HEK293 (cell line): Measurements from ENCODE around the gene AGAP3.

Source experiments
- CTCF ChIA-PET: fragments of 350-600 bp; formaldehyde crosslinking; extraction: SDS; loops from one replicate; lab custom pipeline; 2021; ENCODE audit warnings: antibody characterized with exemption; lab: Yijun Ruan, JAX
- POLR2A ChIA-PET: fragments of 300-600 bp; formaldehyde crosslinking; extraction: SDS; loops from one replicate; lab custom pipeline; 2020; ENCODE audit warnings: antibody characterized with exemption, inconsistent platforms; lab: Yijun Ruan, JAX
- H3K27ac ChIP-seq: fragments of 200-500 bp; sonication (Bioruptor generic); 2 replicates; pipeline ENCODE4 v1.5.1; 2014; ENCODE audit warnings: low read depth, low read length, control low read depth, inconsistent platforms; ENCODE audit errors: extremely low read depth
- H3K36me3 ChIP-seq, 2 experiments: fragments of 200-500 bp in 1 of 2; sonication (Bioruptor generic) in 1 of 2; 1 replicate in 1 of 2; 2 replicates in 1 of 2; pipeline ENCODE4 v1.5.1; 2014 to 2017; ENCODE audit warnings: inconsistent platforms in 2 of 2, low read length in 2 of 2; ENCODE audit not compliant: control insufficient read depth in 2 of 2, insufficient read depth in 1 of 2
- H3K4me1 ChIP-seq: fragments of 200-500 bp; sonication (Bioruptor generic); 2 replicates; pipeline ENCODE4 v1.5.1; 2014; ENCODE audit warnings: mild to moderate bottlenecking, low read length, inconsistent platforms; ENCODE audit not compliant: control insufficient read depth, insufficient read depth
- H3K4me3 ChIP-seq: 2 replicates; pipeline ENCODE4 v1.5.1; 2011; ENCODE audit warnings: low read depth, mild to moderate bottlenecking, control low read depth, low read length, moderate library complexity
- H3K9me3 ChIP-seq: fragments of 200-500 bp; sonication (Bioruptor generic); 2 replicates; pipeline ENCODE4 v1.5.1; 2014; ENCODE audit warnings: low read depth, low read length, inconsistent platforms; ENCODE audit not compliant: control insufficient read depth, insufficient read depth
- ATF2 ChIP-seq: fragments of 450-650 bp; formaldehyde crosslinking; IDR thresholded peaks from 2 replicates; pipeline ENCODE4 v1.5.1; 2016; ENCODE audit warnings: missing biosample characterization, missing genetic modification characterization, low read depth
- EGR2 ChIP-seq: fragments of 450-650 bp; formaldehyde crosslinking; IDR thresholded peaks from 2 replicates; pipeline ENCODE4 v1.5.1; 2016; ENCODE audit warnings: low read depth, missing biosample characterization, missing genetic modification characterization
- FEZF1 ChIP-seq: fragments of 450-650 bp; formaldehyde crosslinking; IDR thresholded peaks from 2 replicates; pipeline ENCODE4 v1.5.1; 2016; ENCODE audit warnings: missing biosample characterization, missing genetic modification characterization
- GLIS2 ChIP-seq: fragments of 450-650 bp; formaldehyde crosslinking; IDR thresholded peaks from 2 replicates; pipeline ENCODE4 v1.5.1; 2016; ENCODE audit warnings: missing biosample characterization, missing genetic modification characterization
- KLF1 ChIP-seq: fragments of 450-650 bp; formaldehyde crosslinking; IDR thresholded peaks from 2 replicates; pipeline ENCODE4 v1.5.1; 2016; ENCODE audit warnings: missing biosample characterization, missing genetic modification characterization
- KLF9 ChIP-seq: fragments of 450-650 bp; formaldehyde crosslinking; IDR thresholded peaks from 2 replicates; pipeline ENCODE4 v1.5.1; 2016; ENCODE audit warnings: missing biosample characterization, missing genetic modification characterization, low read depth
- MEIS1 ChIP-seq: sonication (generic); formaldehyde crosslinking; IDR thresholded peaks from 2 replicates; pipeline ENCODE4 v1.8.1; 2022; ENCODE audit warnings: missing genetic modification reagents, mild to moderate bottlenecking, borderline replicate concordance
- REPIN1 ChIP-seq: fragments of 450-650 bp; formaldehyde crosslinking; IDR thresholded peaks from 2 replicates; pipeline ENCODE4 v1.5.1; 2017; ENCODE audit warnings: missing biosample characterization, missing genetic modification characterization, low read depth
- SCRT2 ChIP-seq: fragments of 450-650 bp; formaldehyde crosslinking; IDR thresholded peaks from 2 replicates; pipeline ENCODE4 v1.5.1; 2016; ENCODE audit warnings: missing biosample characterization, missing genetic modification characterization
- ZBTB48 ChIP-seq: fragments of 450-650 bp; formaldehyde crosslinking; IDR thresholded peaks from 2 replicates; pipeline ENCODE4 v1.5.1; 2016; ENCODE audit warnings: missing biosample characterization, missing genetic modification characterization
- ZFP69B ChIP-seq: fragments of 450-650 bp; formaldehyde crosslinking; IDR thresholded peaks from 2 replicates; pipeline ENCODE4 v1.5.1; 2016; ENCODE audit warnings: missing biosample characterization, missing genetic modification characterization
- ZNF140 ChIP-seq: fragments of 450-650 bp; formaldehyde crosslinking; IDR thresholded peaks from 2 replicates; pipeline ENCODE4 v1.5.1; 2016; ENCODE audit warnings: missing biosample characterization, missing genetic modification characterization
- ZNF174 ChIP-seq: fragments of 450-650 bp; formaldehyde crosslinking; IDR thresholded peaks from 2 replicates; pipeline ENCODE4 v1.5.0; 2017; ENCODE audit warnings: missing biosample characterization, mild to moderate bottlenecking, missing genetic modification characterization
- ZNF2 ChIP-seq: fragments of 450-650 bp; formaldehyde crosslinking; IDR thresholded peaks from 2 replicates; pipeline ENCODE4 v1.5.1; 2016; ENCODE audit warnings: missing biosample characterization, missing genetic modification characterization
- ZNF214 ChIP-seq: fragments of 450-650 bp; formaldehyde crosslinking; IDR thresholded peaks from 2 replicates; pipeline ENCODE4 v1.5.1; 2017; ENCODE audit warnings: missing biosample characterization, mild to moderate bottlenecking, missing genetic modification characterization, borderline replicate concordance
- ZNF266 ChIP-seq: fragments of 450-650 bp; formaldehyde crosslinking; IDR thresholded peaks from 2 replicates; pipeline ENCODE4 v1.5.1; 2016; ENCODE audit warnings: missing biosample characterization, missing genetic modification characterization, low read depth
- ZNF274 ChIP-seq, 2 experiments: fragments of 200-500 bp in 1 of 2; fragments of 450-650 bp in 1 of 2; sonication (Bioruptor generic) in 1 of 2; formaldehyde crosslinking in 1 of 2; IDR thresholded peaks; 2 replicates each; pipeline versions ENCODE4 v1.5.1 to v1.6.1; 2014 to 2016; ENCODE audit warnings: borderline replicate concordance in 1 of 2, inconsistent platforms in 1 of 2, low read length in 1 of 2, missing biosample characterization in 1 of 2, missing genetic modification characterization in 1 of 2
- ZNF302 ChIP-seq: fragments of 450-650 bp; formaldehyde crosslinking; IDR thresholded peaks from 2 replicates; pipeline ENCODE4 v1.5.1; 2016; ENCODE audit warnings: missing biosample characterization, missing genetic modification characterization, low read depth
- ZNF350 ChIP-seq: fragments of 450-650 bp; formaldehyde crosslinking; IDR thresholded peaks from 2 replicates; pipeline ENCODE4 v1.5.0; 2017; ENCODE audit warnings: missing biosample characterization, mild to moderate bottlenecking, missing genetic modification characterization
- ZNF555 ChIP-seq: fragments of 450-650 bp; formaldehyde crosslinking; conservative IDR thresholded peaks from 2 replicates; pipeline ENCODE4 v1.5.1; 2017; ENCODE audit warnings: missing biosample characterization, mild to moderate bottlenecking, missing genetic modification characterization, inconsistent platforms
- ZNF600 ChIP-seq: fragments of 450-650 bp; formaldehyde crosslinking; IDR thresholded peaks from 2 replicates; pipeline ENCODE4 v1.5.1; 2016; ENCODE audit warnings: missing biosample characterization, missing genetic modification characterization
- ZNF639 ChIP-seq: fragments of 450-650 bp; formaldehyde crosslinking; IDR thresholded peaks from 2 replicates; pipeline ENCODE4 v1.5.1; 2016; ENCODE audit warnings: missing biosample characterization, missing genetic modification characterization
- ZNF660 ChIP-seq: fragments of 450-650 bp; IDR thresholded peaks from 2 replicates; pipeline ENCODE4 v1.5.1; 2018; ENCODE audit warnings: missing biosample characterization, mild to moderate bottlenecking, missing genetic modification characterization
- ZNF785 ChIP-seq: fragments of 450-650 bp; formaldehyde crosslinking; IDR thresholded peaks from 2 replicates; pipeline ENCODE4 v1.5.1; 2016; ENCODE audit warnings: missing biosample characterization, missing genetic modification characterization
- ZNF791 ChIP-seq: fragments of 450-650 bp; formaldehyde crosslinking; IDR thresholded peaks from 2 replicates; pipeline ENCODE4 v1.5.1; 2016; ENCODE audit warnings: missing biosample characterization, missing genetic modification characterization
- ZNF792 ChIP-seq: fragments of 450-650 bp; formaldehyde crosslinking; IDR thresholded peaks from 2 replicates; pipeline ENCODE4 v1.5.1; 2016; ENCODE audit warnings: missing biosample characterization, missing genetic modification characterization
- ZNF830 ChIP-seq: fragments of 450-650 bp; IDR thresholded peaks from 2 replicates; pipeline ENCODE4 v1.5.0; 2018; ENCODE audit warnings: missing biosample characterization, missing genetic modification characterization, low read depth, mild to moderate bottlenecking, moderate library complexity
- ZSCAN23 ChIP-seq: fragments of 450-650 bp; formaldehyde crosslinking; IDR thresholded peaks from 2 replicates; pipeline ENCODE4 v1.5.1; 2016; ENCODE audit warnings: missing biosample characterization, missing genetic modification characterization
- TF ChIP-seq, protein P1 (sequence below): fragments of 450-650 bp; formaldehyde crosslinking; IDR thresholded peaks from 2 replicates; pipeline ENCODE4 v1.5.1; 2017; ENCODE audit warnings: missing biosample characterization, mild to moderate bottlenecking, missing genetic modification characterization, moderate library complexity
- TF ChIP-seq, protein P2 (sequence below): fragments of 450-650 bp; formaldehyde crosslinking; IDR thresholded peaks from 2 replicates; pipeline ENCODE4 v1.5.1; 2016; ENCODE audit warnings: missing biosample characterization, missing genetic modification characterization

Gene AGAP3

GRCh38 chr7:151058781-151059366 lies 27.4 kb upstream of the AGAP3 start (continued):
- TF ChIP-seq ZNF791 (tag by site-specific recombination) (no peak), ZFP69B (tag by site-specific recombination) (no peak), ATF2 (no peak), ZNF2 (tag by site-specific recombination) (no peak), MEIS1 (CRISPR knock-in tag) (no peak), KLF1 (no peak), ZNF214 (tag by site-specific recombination) (no peak), ZNF174 (no peak), FEZF1 (tag by site-specific recombination) (no peak), ZNF660 (tag by site-specific recombination) (no peak), ZNF830 (no peak), ZNF266 (tag by site-specific recombination) (no peak), ZSCAN23 (no peak), KLF9 (tag by site-specific recombination) (no peak), GLIS2 (tag by site-specific recombination) (peak; percentile 12; the same call in 1 of the 2 replicates), ZNF140 (tag by site-specific recombination) (no peak), ZNF792 (tag by site-specific recombination) (no peak)
- TF ChIP-seq, protein P1, sequence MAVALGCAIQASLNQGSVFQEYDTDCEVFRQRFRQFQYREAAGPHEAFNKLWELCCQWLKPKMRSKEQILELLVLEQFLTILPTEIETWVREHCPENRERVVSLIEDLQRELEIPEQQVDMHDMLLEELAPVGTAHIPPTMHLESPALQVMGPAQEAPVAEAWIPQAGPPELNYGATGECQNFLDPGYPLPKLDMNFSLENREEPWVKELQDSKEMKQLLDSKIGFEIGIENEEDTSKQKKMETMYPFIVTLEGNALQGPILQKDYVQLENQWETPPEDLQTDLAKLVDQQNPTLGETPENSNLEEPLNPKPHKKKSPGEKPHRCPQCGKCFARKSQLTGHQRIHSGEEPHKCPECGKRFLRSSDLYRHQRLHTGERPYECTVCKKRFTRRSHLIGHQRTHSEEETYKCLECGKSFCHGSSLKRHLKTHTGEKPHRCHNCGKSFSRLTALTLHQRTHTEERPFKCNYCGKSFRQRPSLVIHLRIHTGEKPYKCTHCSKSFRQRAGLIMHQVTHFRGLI = no peak

DNA sequence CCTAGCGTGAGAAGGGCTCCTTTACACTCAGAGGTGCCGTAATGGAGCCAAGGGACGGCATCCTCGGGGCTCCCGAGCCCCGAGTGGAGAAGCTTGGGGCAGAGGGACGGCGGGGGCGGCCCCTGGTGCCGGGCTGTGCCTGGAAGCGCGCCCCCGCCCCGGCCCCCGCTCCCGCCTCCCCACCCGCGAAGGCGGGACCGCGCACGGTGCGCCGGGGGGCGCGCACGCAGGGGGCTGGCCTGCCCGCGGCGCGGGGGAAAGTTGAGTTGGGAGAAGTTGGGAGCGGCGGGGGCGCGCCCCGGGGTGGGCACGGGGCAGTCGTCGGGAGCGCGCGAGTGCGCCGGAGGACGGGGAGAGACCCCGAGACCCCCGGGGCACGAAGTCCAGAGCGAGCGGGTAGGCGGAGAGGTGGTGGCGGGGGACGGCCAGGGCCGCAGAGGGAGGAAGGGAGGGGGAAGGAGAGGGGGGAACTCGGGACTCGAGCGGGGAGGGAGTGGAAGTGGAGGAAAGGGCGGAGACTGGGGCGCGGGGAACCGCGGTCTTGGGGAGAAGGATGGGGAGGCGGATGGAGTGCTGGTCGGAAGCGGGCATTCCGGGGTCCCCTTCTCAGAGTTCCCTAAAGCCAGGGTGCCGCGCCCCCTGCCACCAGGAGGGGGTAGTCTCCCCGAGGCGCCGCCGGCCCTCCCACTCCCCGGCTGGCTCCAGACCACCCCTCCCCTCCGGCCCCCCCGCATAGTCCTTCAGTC lies 26.7 kb upstream of the AGAP3 start, which contains the start of gene SLC4A2:
SLC4A2 (plus strand) TSS at position 223 of the 746 bp plus-strand sequence. CDS start 2,399 bp downstream, outside the sequence.
- CTCF ChIA-PET = interaction anchor here (0.7 to 1.9 kb wide), 6 partner anchors 22 to 51 kb away, joined by 3 to 5 read pairs (median 4); no protein-coding TSS in a partner anchor
- TF ChIP-seq SCRT2 = no peak
- TF ChIP-seq ZNF600 (tag by site-specific recombination) = no peak; the same call in 1 of the 2 replicates
- no peak for TF ChIP-seq ZNF274 (IDR thresholded peaks at IDR 0.05; ENCODE audit: low read length)
- TF ChIP-seq ZNF274 (tag by site-specific recombination; IDR thresholded peaks at IDR 0.05; ENCODE audit: borderline replicate concordance) = no peak
- TF ChIP-seq EGR2 (tag by site-specific recombination) = peak; percentile 68
- no peak for TF ChIP-seq ZNF830
- no peak for TF ChIP-seq ZNF302 (tag by site-specific recombination)
- no peak for TF ChIP-seq ZNF555 (tag by site-specific recombination)
- peak; percentile 40; the same call in 1 of the 2 replicates for TF ChIP-seq ZBTB48
- no peak for TF ChIP-seq ZNF639
- TF ChIP-seq ZNF785 = no peak
- no peak for TF ChIP-seq ZNF350
- TF ChIP-seq, protein P2, sequence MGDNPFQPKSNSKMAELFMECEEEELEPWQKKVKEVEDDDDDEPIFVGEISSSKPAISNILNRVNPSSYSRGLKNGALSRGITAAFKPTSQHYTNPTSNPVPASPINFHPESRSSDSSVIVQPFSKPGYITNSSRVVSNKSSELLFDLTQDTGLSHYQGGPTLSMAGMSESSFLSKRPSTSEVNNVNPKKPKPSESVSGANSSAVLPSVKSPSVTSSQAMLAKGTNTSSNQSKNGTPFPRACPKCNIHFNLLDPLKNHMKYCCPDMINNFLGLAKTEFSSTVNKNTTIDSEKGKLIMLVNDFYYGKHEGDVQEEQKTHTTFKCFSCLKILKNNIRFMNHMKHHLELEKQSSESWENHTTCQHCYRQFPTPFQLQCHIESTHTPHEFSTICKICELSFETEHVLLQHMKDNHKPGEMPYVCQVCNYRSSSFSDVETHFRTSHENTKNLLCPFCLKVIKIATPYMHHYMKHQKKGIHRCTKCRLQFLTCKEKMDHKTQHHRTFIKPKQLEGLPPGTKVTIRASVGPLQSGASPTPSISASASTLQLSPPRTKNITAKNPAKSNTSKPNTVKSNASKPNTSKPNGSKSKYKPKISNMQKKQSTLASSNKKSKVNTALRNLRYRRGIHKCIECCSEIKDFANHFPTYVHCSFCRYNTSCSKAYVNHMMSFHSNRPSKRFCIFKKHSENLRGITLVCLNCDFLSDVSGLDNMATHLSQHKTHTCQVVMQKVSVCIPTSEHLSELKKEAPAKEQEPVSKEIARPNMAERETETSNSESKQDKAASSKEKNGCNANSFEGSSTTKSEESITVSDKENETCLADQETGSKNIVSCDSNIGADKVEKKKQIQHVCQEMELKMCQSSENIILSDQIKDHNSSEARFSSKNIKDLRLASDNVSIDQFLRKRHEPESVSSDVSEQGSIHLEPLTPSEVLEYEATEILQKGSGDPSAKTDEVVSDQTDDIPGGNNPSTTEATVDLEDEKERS (tag by site-specific recombination) = no peak
- TF ChIP-seq REPIN1 = no peak

More for the DNA sequence above, 26.7 kb upstream of the AGAP3 start, which contains the start of gene SLC4A2:
- Histone ChIP-seq H3K27ac (peak within 1 kb of the TSS; percentile 48; the same call in 1 of the 2 replicates), H3K4me3 (peak within 1 kb of the TSS; percentile 71), H3K4me1 (no peaks in the 10 kb centered on the region; the same call in 1 of the 2 replicates), H3K9me3 (no peaks in the 10 kb centered on the region), H3K36me3 (peaks cover 0 to 40% of the 10 kb centered on the region in 2 experiments; a peak in 1 of 3 replicates)
- POLR2A ChIA-PET = interaction anchor here (0.6 to 3.4 kb wide), 5 partner anchors 17 to 31 kb away, joined by 4 to 13 read pairs (median 6); partner anchors contain the start of genes ABCB8 and FASTK
